Ureter (tissue), 1 donor: ENCODE data around the gene MAML2. TPM values are rescaled to one million over a fixed set of nuclear protein-coding genes. Genes with fewer than 3 reads are reported as not detected.
"Not testable (repeated sequence)": the region's sequence is repeated elsewhere in the genome, so short reads cannot be mapped to it uniquely, and the experiment has no call there.

ENCODE experiments used
- DNase-seq: peaks from one replicate; pipeline ENCODE4 v3.0.0-alpha.2; 2020; ENCODE audit warnings: low spot score
- total RNA-seq: library from RNA; stranded (reverse); gene quantifications from one replicate; pipeline ENCODE4 v1.2.4, GENCODE V29; 2023
- donor health status: DM: yes; HTN: yes; CAD: no.

Gene MAML2
- total RNA-seq, 1 donor from 2014 or later, result 35.8 TPM

DNA sequence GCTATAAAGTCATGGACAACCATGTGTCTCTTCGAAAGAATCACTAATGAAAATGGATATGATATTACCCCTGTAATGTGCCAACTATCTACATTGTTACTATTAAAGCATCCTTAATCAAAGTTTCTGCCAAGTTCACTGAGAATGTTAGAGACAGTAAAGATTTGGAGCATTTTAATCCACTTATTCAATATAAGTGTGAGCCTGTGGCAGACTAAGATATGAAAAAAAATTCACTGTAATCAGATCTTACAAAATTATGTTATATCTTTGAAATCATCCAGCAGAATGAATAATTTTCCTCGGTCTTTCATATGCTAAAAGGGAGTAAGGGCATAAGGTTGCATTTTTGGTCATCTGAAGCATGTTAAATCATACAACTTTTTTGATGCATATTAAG lies 49.9 kb downstream of the MAML2 start:
- DNase-seq, result no peak

DNA sequence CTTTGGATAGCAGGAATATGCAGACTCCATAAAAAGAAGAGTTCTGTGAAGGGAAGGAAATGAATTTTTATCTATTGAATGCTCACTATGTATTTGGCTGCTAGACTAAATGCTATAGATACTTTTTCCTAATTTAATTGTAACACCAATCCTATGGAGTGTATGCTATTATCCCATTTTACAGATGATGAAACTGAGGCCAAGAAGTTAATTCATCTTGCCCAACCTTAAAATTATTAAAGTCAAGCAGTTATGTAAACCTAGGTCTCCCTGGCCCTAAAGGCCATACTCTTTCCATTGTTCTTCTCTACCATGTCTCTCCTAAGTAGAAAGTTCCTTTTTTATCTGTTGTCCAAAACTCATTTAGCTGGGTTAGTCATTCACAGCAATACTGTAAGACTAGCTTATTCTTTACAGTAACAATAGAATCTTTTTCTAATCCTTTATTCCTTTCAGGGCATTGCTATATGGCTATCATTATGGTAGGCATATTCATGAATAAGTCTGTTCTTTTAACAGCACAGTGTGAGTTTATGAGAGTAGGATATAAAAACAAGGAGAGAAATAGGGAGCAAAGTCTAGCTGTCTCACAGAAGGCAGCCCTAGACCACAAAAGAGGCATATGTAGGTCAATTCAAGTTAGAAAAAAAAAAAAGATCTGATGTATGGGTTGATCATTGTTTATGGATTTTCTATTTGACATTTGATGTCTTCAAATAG lies 50.5 kb downstream of the MAML2 start:
- DNase-seq, result no peak

DNA sequence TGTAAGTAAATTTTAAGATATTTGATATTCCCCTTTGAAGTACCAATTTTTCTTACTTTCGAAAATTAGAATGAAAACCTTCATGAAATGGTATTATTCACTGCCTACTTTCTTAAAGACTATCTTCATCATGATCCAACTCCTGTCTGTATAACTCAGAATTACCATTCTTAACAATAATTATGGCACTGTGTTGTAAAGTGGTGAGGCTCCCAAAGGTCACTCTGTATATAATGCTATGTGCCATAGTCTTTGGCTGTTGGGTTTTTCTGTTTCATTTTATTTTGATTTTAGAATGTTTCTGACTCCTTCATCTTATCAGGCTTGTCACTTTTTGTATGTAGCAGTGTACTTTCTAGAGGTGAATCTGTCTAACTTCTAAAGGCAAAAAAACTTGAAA lies 52.4 kb downstream of the MAML2 start:
- no peak for DNase-seq

GRCh38 chr11:96290031-96290430 lies 53.0 kb downstream of the MAML2 start:
- DNase-seq, result no peak

- no peak for DNase-seq
Observed at GRCh38 chr11:96288915-96289314, 54.1 kb downstream of the MAML2 start.

GRCh38 chr11:96287822-96288439 lies 55.1 kb downstream of the MAML2 start:
- no peak for DNase-seq

DNA sequence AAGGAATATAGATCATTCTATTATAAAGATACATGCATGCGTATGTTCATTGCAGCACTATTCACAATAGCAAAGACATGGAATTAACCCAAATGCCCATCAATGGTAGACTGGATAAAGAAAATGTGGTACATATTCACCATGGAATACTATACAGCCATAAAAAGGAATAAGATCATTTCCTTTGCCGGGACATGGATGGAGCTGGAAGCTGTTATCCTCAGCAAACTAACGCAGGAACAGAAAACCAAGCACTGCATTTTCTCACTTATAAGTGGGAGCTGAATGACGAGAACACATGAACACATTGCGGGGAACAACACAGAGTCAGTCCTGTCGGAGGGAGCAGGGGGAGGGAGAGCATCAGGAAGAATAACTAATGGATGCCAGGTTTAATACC lies 57.0 kb downstream of the MAML2 start:
- not testable (repeated sequence) for DNase-seq

- DNase-seq, result no peak
Observed at GRCh38 chr11:96284917-96285316, 58.1 kb downstream of the MAML2 start.

GRCh38 chr11:96284401-96284800 lies 58.6 kb downstream of the MAML2 start:
- DNase-seq, result no peak

GRCh38 chr11:96282625-96283220 lies 60.3 kb downstream of the MAML2 start:
- no peak for DNase-seq

DNA sequence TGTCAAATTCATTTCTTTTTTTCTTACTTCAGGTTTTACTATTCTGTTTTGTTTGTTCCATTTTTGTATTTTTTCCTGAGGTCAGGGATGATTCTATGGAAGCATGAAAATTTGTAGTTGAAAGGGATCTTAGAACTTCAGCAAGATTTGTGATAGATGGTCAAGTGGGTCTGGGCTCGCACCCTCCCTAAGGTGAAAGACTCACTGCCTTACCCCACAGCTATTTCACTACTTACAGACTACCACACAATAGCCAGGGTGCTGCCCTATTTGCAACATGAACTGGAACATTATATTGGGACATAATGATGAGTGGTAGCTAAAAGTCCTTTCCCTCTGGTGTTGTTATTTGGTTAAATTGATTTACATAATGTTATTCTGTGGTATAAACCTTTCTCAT lies 62.6 kb downstream of the MAML2 start:
- no peak for DNase-seq

DNA sequence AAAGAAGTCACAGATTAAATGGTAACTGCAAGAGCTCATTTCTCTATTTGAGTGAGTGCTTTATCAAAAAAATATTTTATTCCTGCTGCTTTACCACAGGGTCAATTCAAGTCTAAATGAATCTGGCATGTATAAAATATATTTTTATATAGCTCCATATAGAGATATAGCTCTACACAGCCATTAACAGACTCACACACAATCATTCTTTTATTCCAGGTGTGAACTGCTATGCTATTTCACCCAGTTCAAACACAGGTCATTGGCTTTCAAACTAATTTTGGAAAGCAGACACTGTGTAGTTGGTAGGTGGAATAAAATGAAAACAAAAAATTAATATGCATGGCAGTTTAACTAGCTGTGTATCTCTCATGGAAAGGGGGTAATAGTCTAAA lies 63.1 kb downstream of the MAML2 start:
- DNase-seq, result no peak

GRCh38 chr11:96279018-96279895 lies 63.7 kb downstream of the MAML2 start:
- no peak for DNase-seq

DNA sequence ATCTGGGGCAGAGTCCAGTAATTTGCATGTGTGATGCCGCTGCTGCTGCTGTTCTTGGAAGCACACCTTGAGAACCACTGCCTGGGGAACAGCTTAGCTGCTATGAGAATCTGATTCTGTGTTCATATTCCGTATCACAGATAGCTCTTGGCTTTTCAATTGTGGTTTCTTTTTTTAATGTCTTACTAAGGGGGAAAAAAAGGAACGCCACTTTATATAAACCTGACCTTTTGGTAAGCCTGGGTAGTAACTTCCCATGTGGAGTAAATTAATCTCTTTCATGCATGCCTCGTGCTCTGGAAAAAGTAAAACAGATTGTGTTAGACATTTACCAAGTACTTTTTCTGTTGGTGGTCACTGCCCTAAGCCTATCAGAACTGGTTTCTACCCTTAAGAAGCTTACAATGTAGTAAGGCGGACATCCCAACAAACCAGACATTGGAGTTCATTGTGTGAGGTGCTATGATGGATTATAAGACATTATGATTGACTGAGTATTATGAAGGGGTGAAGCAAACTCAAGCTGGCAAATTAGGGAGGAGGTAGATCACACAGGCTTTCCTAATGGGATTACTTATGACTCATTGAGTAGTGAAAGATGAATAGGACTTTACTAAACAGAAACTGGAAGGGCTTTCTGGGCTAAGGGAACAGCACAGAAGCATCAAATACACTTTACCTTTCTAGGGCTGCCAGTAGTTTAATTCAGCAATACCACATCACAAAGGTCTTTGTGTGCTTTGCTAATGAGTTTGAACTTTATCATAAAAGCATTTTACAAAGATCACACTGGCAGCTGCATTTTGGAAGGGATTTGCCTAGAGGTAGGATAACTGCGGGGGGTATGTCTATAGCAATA lies 64.7 kb downstream of the MAML2 start:
- DNase-seq, result no peak

DNA sequence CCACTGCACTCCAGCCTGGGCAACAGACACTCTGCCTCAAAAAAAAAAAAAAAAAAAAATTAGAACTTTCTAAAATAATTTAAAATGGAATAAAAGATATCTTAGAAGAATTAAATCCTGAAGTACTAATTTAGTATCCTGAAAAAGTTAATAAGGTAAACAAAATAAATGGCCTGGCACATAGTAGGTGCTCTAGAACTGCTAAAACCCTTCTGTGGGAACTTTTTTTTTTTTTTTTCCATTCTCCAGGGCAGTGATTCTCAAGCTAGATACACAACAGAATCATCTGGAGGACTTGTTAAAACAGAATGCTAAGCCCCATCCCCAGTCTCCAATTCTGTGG lies 65.3 kb downstream of the MAML2 start:
- no peak for DNase-seq

- no peak for DNase-seq
Observed at GRCh38 chr11:96276836-96277235, 66.2 kb downstream of the MAML2 start.

DNA sequence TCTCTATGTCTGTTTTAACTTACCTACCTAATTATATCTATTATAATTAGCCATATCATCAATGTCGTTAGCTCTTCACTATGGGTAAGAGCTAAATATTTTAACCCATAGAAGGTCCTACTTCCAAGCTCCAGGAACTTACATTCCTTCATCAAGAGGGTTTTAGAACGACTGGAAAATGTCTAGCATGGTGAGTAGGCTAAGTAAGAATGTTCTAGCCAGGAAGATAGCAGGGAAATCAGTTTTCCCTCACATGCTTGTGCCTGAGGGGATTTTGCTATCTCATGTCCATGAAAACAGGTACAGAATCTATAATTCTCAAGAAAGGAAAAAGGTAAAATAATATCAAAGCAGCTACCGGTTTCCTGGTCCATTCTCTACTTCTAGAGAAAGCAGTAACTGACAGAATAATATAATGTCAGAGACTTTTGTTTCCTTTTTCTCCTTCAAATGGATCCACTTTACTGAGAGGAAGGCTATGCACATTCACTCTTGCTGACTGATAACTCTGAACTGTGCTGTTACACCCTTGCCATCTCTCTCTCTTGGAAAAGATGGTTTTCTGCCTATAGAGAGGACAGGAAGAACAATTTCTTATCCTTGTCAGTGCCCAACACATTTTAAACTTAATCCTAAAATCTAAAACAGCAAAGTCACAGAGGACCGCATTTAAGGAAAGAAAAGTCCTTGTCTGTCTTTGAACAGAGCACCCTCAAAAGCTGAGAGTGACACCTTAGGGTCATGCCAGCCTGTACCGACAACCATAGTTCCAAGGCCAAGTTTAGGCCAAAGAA lies 67.0 kb downstream of the MAML2 start:
- no peak for DNase-seq

DNA sequence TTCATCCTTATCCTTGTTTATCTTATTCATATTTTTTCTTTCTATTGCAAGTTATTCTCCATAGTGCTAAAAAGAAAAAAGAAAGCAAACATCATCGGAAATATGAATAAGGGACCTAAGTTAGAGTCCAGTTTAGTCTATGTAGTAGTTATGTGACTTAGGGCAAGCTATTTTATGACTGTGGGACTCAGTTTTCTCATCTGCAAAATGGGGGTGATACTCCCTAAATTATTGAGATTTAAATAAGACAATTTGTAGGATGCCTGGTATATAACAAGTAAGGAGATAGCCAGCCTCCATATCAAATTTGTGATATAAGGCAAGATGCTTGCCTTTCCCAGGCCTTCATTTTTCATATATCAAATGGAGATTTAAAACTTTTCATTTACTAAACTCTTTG lies 69.5 kb downstream of the MAML2 start:
- DNase-seq, result no peak

- DNase-seq, result peak; percentile 57
Observed at GRCh38 chr11:96272529-96273222, 70.3 kb downstream of the MAML2 start.

DNA sequence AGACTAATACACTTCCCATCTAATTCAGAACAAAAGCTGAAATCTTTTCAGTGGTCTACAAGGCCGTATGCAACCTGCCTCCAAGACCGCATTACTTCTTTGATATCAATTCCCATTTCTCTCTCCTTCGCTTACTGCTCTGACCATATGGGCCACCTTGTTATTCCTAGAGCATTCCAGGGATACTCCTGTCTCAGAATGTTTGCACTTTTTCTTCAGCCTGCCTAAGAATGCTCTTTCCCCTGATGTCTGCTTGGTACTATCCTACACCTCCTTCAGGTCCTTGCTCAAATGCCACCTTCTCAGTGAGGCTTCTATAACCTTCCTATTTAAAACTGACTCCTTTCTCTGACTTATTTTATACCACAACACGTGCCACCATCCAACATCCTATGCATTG lies 71.2 kb downstream of the MAML2 start:
- DNase-seq, result no peak
